K562 (cell line): Measurements from ENCODE around the gene ZNF615.

ENCODE experiments used
- FOSL1 ChIP-seq: fragments of 200-800 bp; sonication (Bioruptor generic); conservative IDR thresholded peaks from 2 replicates; pipeline ENCODE4 v1.6.1; 2016; ENCODE audit warnings: missing genetic modification characterization, missing compliant biosample characterization
- GABPA ChIP-seq: fragments of 200-800 bp; sonication (Bioruptor generic); conservative IDR thresholded peaks from 2 replicates; pipeline ENCODE4 v1.6.1; 2016; ENCODE audit warnings: low read depth, missing genetic modification characterization, missing compliant biosample characterization
- HDAC2 ChIP-seq: fragments of 450-650 bp; IDR thresholded peaks from 2 replicates; pipeline ENCODE4 v1.6.1; 2016; ENCODE audit warnings: mild to moderate bottlenecking
- NR3C1 ChIP-seq: sonication (generic); formaldehyde crosslinking; IDR thresholded peaks from 2 replicates; pipeline ENCODE4 v1.8.1; 2022; ENCODE audit warnings: missing genetic modification reagents
- SP1 ChIP-seq: sonication (generic); formaldehyde crosslinking; IDR thresholded peaks from 2 replicates; pipeline ENCODE4 v1.8.1; 2022; ENCODE audit warnings: mild to moderate bottlenecking, missing genetic modification reagents
- SREBF2 ChIP-seq: sonication (generic); formaldehyde crosslinking; IDR thresholded peaks from 2 replicates; pipeline ENCODE4 v1.4.0; 2020; ENCODE audit warnings: mild to moderate bottlenecking, missing genetic modification reagents
- SRF ChIP-seq, 2 experiments: fragments of 250-450, 450-650 bp in 1 of 2; sonication (Bioruptor Pico) in 1 of 2; sonication (generic) in 1 of 2; formaldehyde crosslinking; IDR thresholded peaks; 2 replicates each; pipeline versions ENCODE4 v1.5.0 to v1.5.1; 2020 to 2022; ENCODE audit warnings: mild to moderate bottlenecking in 1 of 2, missing genetic modification reagents in 1 of 2
- ZNF384 ChIP-seq: IDR thresholded peaks from 2 replicates; pipeline ENCODE4 v1.6.1; 2012; ENCODE audit warnings: low read depth, low read length, improper control_type of control experiment
- TF ChIP-seq, protein P1 (sequence below), 3 experiments: IDR thresholded peaks in 2 of 3; conservative IDR thresholded peaks in 1 of 3; 2 replicates each; pipeline ENCODE4 v1.5.1; 2011 to 2012; ENCODE audit warnings: low read length in 3 of 3, mild to moderate bottlenecking in 3 of 3, control low read depth in 2 of 3, improper control_type of control experiment in 1 of 3, inconsistent platforms in 1 of 3, low read depth in 1 of 3, mixed read lengths in 1 of 3, moderate library complexity in 1 of 3; ENCODE audit not compliant: insufficient read depth in 2 of 3

DNA sequence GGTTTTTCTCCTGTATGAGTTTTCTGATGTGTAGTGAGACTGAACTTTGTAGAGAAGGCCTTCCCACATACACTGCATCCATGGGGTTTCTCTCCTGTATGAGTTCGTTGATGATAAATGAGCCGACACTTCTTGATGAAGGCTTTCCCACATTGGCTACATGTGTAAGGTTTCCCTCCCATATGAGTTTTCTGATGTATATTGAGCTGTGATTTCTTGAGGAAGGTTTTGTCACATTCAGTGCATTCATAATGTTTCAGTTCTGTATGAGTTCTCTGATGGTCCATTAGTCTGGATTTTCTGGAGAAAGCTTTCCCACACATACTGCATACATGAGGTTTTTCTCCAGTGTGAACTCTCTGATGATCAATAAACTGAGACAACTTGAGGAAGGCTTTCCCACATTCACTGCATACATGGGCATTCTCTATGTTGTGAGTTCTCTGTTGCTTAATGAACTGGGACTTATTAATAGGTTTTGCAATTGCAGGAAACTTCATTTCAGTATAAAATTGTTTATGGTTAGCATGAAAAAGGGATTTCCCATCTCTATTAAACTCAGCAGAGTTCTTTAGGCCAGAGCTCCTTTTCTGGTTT lies 13.9 kb downstream of the ZNF615 start:
- no peak for TF ChIP-seq FOSL1 (tag)
- TF ChIP-seq SREBF2 (CRISPR knock-in tag) = no peak
- TF ChIP-seq, protein P1, sequence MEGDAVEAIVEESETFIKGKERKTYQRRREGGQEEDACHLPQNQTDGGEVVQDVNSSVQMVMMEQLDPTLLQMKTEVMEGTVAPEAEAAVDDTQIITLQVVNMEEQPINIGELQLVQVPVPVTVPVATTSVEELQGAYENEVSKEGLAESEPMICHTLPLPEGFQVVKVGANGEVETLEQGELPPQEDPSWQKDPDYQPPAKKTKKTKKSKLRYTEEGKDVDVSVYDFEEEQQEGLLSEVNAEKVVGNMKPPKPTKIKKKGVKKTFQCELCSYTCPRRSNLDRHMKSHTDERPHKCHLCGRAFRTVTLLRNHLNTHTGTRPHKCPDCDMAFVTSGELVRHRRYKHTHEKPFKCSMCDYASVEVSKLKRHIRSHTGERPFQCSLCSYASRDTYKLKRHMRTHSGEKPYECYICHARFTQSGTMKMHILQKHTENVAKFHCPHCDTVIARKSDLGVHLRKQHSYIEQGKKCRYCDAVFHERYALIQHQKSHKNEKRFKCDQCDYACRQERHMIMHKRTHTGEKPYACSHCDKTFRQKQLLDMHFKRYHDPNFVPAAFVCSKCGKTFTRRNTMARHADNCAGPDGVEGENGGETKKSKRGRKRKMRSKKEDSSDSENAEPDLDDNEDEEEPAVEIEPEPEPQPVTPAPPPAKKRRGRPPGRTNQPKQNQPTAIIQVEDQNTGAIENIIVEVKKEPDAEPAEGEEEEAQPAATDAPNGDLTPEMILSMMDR (IDR thresholded peaks at IDR 0.05 in 2 of 3, conservative IDR thresholded peaks at IDR 0.05 in 1 of 3; ENCODE audit: insufficient read depth in 2 of 3, low read depth in 1 of 3, low read length in 3 of 3) = no peak
- no peak for TF ChIP-seq NR3C1 (CRISPR knock-in tag)
- TF ChIP-seq HDAC2 = no peak
- TF ChIP-seq SRF (CRISPR knock-in tag; IDR thresholded peaks at IDR 0.05) = no peak
- TF ChIP-seq GABPA (tag) = no peak
- no peak for TF ChIP-seq SP1 (CRISPR knock-in tag)
- TF ChIP-seq ZNF384 = no peak
